ENCODE data around the gene SLC39A12.

SLC39A12 gene

GRCh38 chr10:18008986-18009385 lies 57.3 kb downstream of the SLC39A12 start:
- ChIA-PET POLR2A (no interaction called here), CTCF (no interaction called here)
- DNase-seq (ENCODE audit: low read depth, low spot score), result no peak
- no peak for TF ChIP-seq CTCF (IDR thresholded peaks at IDR 0.05; ENCODE audit: insufficient read depth, low read length, missing control alignments)
- no peak overlapping the region for H3K4me3 ChIP-seq (ENCODE audit: low read depth, low read length)

- ChIA-PET POLR2A (no interaction called here), CTCF (no interaction called here)
- no peak overlapping the region for H3K4me3 ChIP-seq (ENCODE audit: low read depth, low read length)
- DNase-seq (ENCODE audit: low read depth, low spot score), result no peak
- no peak for TF ChIP-seq CTCF (IDR thresholded peaks at IDR 0.05; ENCODE audit: insufficient read depth, low read length, missing control alignments)
Measured at GRCh38 chr10:18010050-18010449, 58.3 kb downstream of the SLC39A12 start.

GRCh38 chr10:18020523-18020922 lies 68.8 kb downstream of the SLC39A12 start:
- no peak for TF ChIP-seq CTCF (IDR thresholded peaks at IDR 0.05; ENCODE audit: insufficient read depth, low read length, missing control alignments)
- no peak overlapping the region for H3K4me3 ChIP-seq (ENCODE audit: low read depth, low read length)
- ChIA-PET CTCF (no interaction called here), POLR2A (no interaction called here)
- DNase-seq (ENCODE audit: low read depth, low spot score), result no peak

GRCh38 chr10:18021725-18022480 lies 70.2 kb downstream of the SLC39A12 start:
- POLR2A ChIA-PET, result no interaction called here
- no peak for TF ChIP-seq CTCF (IDR thresholded peaks at IDR 0.05; ENCODE audit: insufficient read depth, low read length, missing control alignments)
- DNase-seq (ENCODE audit: low read depth, low spot score), result no peak
- H3K4me3 ChIP-seq (ENCODE audit: low read depth, low read length), result no peak overlapping the region
- CTCF ChIA-PET, result interaction anchor here (1.2 kb wide), 1 partner anchor 10 kb away, joined by 3 read pairs; no protein-coding TSS in a partner anchor

GRCh38 chr10:18043148-18044006 lies 91.7 kb downstream of the SLC39A12 start:
- DNase-seq (ENCODE audit: low read depth, low spot score), result no peak
- ChIA-PET POLR2A (interaction anchor here (0.8 kb wide), 1 partner anchor 14 kb away, joined by 3 read pairs; no protein-coding TSS in a partner anchor), CTCF (no interaction called here)
- TF ChIP-seq CTCF (IDR thresholded peaks at IDR 0.05; ENCODE audit: insufficient read depth, low read length, missing control alignments), result no peak
- H3K4me3 ChIP-seq (ENCODE audit: low read depth, low read length), result no peak overlapping the region

Data from AG04449 (cell line).